Measurements from ENCODE around the gene CASZ1.
A peak's percentile ranks its signal among the peaks of the same experiment; 100 is the strongest.

The CASZ1 gene

GRCh38 chr1:10698726-10699469, 97.5 kb downstream of the CASZ1 start:
- DNase-seq (ENCODE audit: low spot score) = no peak
- no peak for TF ChIP-seq CTCF (IDR thresholded peaks at IDR 0.05; ENCODE audit: extremely low read depth, missing control alignments)

- no peak for TF ChIP-seq CTCF (IDR thresholded peaks at IDR 0.05; ENCODE audit: extremely low read depth, missing control alignments)
- no peak for DNase-seq (ENCODE audit: low spot score)
These were observed 98.8 kb downstream of the CASZ1 start for GRCh38 chr1:10697621-10698160.

- TF ChIP-seq CTCF (IDR thresholded peaks at IDR 0.05; ENCODE audit: extremely low read depth, missing control alignments) = no peak
- no peak for DNase-seq (ENCODE audit: low spot score)
These were observed 99.5 kb downstream of the CASZ1 start for GRCh38 chr1:10696977-10697376.

- TF ChIP-seq CTCF (IDR thresholded peaks at IDR 0.05; ENCODE audit: extremely low read depth, missing control alignments) = no peak
These were observed 101.5 kb downstream of the CASZ1 start for GRCh38 chr1:10694633-10695627.

GRCh38 chr1:10694274-10694632, 102.2 kb downstream of the CASZ1 start:
- peak; percentile 94 for DNase-seq (ENCODE audit: low spot score)
- TF ChIP-seq CTCF (IDR thresholded peaks at IDR 0.05; ENCODE audit: extremely low read depth, missing control alignments) = no peak

More at GRCh38 chr1:10694633-10695627, 101.5 kb downstream of the CASZ1 start:
- peak; percentile 97 for DNase-seq (ENCODE audit: low spot score)

- peak; percentile 86 for DNase-seq (ENCODE audit: low spot score)
- TF ChIP-seq CTCF (IDR thresholded peaks at IDR 0.05; ENCODE audit: extremely low read depth, missing control alignments) = no peak
These were observed 102.8 kb downstream of the CASZ1 start for GRCh38 chr1:10693497-10694273.
